Heart left ventricle (tissue), 13 donors: Measurements from ENCODE around the gene CAPRIN1.

Experiments
- CTCF ChIP-seq, 12 donors: fragments of 200-600 bp; sonication (generic) in 4 of 12; IDR thresholded peaks; one replicate each; pipeline versions ENCODE4 v1.5.0 to v1.8.0; 2018 to 2022; ENCODE audit warnings: antibody characterized with exemption in 12 of 12, mild to moderate bottlenecking in 5 of 12
- POLR2A ChIP-seq, 2 donors: fragments of 450-650 bp; IDR thresholded peaks; one replicate each; pipeline ENCODE4 v1.6.1; 2017; ENCODE audit warnings: antibody characterized with exemption in 2 of 2, mild to moderate bottlenecking in 2 of 2, moderate library complexity in 2 of 2
- donor health status: ischemic (EF 13 %, LVEDD 7.1; RV severe dilation, severe dysfunction).
- donor health status: DM: no; HTN: yes; CAD: no.
- donor health status: DM: no; HTN: no; CAD: no.
- donor health status: ischemic (EF 25% LVEDD 6.9; RV normal size, moderate dysfunction).
- donor health status: ischemic (EF 25% LVEDD 5.7; RV mildly dilated, moderate dysfunction).
- donor health status: ischemic (EF 35%, LVEDD 5.7; RV mildly dilated, moderate dysfunction).
- donor health status: nonischemic (EF 11% LVEDD 7.7; RV severe dilation, severe dysfunction).
- donor health status: DM: yes; HTN: yes; CAD: no.
- donor health status: PGD.
- donor health status: ischemic (EF 29% LVEDD 5.4; RV normal size, mild dysfunction).
- donor health status: nonischemic (EF 23%, LVEDD 6.1; RV moderate dilation, normal function).

GRCh38 chr11:34037016-34037415 is 14.5 kb upstream of the CAPRIN1 start:
- TF ChIP-seq CTCF (IDR thresholded peaks at IDR 0.05) (no peak), POLR2A (IDR thresholded peaks at IDR 0.05) (no peak)
